Measurements from ENCODE around the gene SAMD11.
"Not testable (repeated sequence)": the region's sequence is repeated elsewhere in the genome, so short reads cannot be mapped to it uniquely, and the experiment has no call there.

SAMD11 gene

GRCh38 chr1:985126-985525 is 61.4 kb downstream of the SAMD11 start:
- no peak overlapping the region for H3K27ac ChIP-seq
- TF ChIP-seq, protein P1, sequence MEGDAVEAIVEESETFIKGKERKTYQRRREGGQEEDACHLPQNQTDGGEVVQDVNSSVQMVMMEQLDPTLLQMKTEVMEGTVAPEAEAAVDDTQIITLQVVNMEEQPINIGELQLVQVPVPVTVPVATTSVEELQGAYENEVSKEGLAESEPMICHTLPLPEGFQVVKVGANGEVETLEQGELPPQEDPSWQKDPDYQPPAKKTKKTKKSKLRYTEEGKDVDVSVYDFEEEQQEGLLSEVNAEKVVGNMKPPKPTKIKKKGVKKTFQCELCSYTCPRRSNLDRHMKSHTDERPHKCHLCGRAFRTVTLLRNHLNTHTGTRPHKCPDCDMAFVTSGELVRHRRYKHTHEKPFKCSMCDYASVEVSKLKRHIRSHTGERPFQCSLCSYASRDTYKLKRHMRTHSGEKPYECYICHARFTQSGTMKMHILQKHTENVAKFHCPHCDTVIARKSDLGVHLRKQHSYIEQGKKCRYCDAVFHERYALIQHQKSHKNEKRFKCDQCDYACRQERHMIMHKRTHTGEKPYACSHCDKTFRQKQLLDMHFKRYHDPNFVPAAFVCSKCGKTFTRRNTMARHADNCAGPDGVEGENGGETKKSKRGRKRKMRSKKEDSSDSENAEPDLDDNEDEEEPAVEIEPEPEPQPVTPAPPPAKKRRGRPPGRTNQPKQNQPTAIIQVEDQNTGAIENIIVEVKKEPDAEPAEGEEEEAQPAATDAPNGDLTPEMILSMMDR (conservative IDR thresholded peaks at IDR 0.05), result no peak

DNA sequence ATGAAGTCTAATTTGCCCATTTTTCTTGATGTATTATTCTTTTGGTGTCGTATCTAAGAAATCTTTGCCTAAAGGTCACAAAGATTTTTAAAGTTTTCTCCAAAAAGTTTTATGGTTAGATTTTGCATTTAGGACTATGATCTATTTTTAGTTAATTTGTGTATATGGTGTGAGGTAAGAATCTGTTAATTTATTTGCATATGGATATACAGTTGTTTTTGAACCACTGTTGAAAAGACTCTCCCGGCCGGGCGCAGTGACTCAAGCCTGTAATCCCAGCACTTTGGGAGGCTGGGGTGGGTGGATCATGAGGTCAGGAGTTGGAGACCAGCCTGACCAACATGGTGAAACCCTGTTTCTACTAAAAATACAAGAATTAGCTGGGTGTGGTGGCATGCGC is 64.3 kb downstream of the SAMD11 start:
- not testable (repeated sequence) for H3K27ac ChIP-seq

DNA sequence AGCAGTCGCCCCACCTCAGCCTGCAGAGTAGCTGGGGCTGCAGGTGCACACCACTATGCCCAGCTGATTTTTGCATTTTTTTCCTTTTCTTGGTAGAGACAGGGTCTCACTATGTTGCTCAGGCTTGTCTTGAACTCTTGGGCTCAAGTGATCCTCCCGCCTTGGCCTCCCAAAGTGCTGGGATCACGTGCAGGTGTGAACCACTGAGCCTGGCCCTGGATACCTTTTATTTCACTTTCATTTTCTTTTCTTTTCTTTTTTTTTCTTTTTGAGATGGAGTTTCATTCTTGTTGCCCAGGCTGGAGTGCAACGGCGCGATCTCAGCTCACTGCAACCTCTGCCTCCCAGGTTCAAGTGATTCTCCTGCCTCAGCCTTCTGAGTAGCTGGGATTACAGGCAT is 67.6 kb downstream of the SAMD11 start:
- not testable (repeated sequence) for H3K27ac ChIP-seq

GRCh38 chr1:991895-992294 is 68.2 kb downstream of the SAMD11 start:
- no peak overlapping the region for H3K27ac ChIP-seq
- TF ChIP-seq, protein P1 (conservative IDR thresholded peaks at IDR 0.05), result no peak

GRCh38 chr1:992362-992761 is 68.6 kb downstream of the SAMD11 start:
- no peak overlapping the region for H3K27ac ChIP-seq
- TF ChIP-seq, protein P1 (conservative IDR thresholded peaks at IDR 0.05), result no peak

- H3K27ac ChIP-seq, result no peak overlapping the region
- TF ChIP-seq, protein P1 (conservative IDR thresholded peaks at IDR 0.05), result no peak
These were observed 69.8 kb downstream of the SAMD11 start for GRCh38 chr1:993379-993995.

All from VCaP (cell line).